Activated naive CD4-positive, alpha-beta T cell treated with anti-CD3 and anti-CD28 coated beads, Interleukin-2, amount 50 U/mL, for 24 hours (primary cell): Measurements from ENCODE around the gene ITGA6.

ENCODE experiments used
- H3K27ac Mint-ChIP-seq: one replicate; pipeline ENCODE4 v1.8.0; 2021; ENCODE audit warnings: mild to moderate bottlenecking, mixed read lengths
- H3K27me3 Mint-ChIP-seq: one replicate; pipeline ENCODE4 v1.8.0; 2021; ENCODE audit warnings: mixed read lengths
- H3K36me3 Mint-ChIP-seq: one replicate; pipeline ENCODE4 v1.8.0; 2021; ENCODE audit warnings: mixed read lengths
- H3K4me1 Mint-ChIP-seq: one replicate; pipeline ENCODE4 v1.8.0; 2021; ENCODE audit warnings: mixed read lengths
- H3K4me3 Mint-ChIP-seq: one replicate; pipeline ENCODE4 v1.8.0; 2021; ENCODE audit warnings: mild to moderate bottlenecking, mixed read lengths
- H3K9me3 Mint-ChIP-seq: one replicate; pipeline ENCODE4 v1.8.0; 2021; ENCODE audit warnings: mixed read lengths

Gene ITGA6

DNA sequence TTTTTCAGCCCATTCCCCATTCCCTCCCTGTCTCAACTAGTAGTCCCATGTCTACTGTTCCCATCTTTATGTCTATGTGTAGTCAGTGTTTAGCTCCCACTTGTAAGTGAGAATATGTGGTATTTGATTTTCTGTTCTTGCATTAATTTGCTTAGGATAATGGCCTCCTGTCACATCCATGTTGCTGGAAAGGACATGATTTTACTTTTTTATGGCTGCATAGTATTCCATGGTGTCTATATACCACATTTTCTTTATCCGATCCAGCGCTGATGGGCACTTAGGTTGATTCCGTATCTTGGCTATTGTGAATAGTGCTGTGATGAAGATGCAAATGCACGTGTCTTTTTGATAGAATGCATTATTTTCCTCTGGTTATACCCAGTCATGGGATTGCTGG lies 21.7 kb upstream of the ITGA6 start:
- Mint-ChIP-seq H3K9me3 (no peaks in the 10 kb centered on the region), H3K4me1 (no peaks in the 10 kb centered on the region), H3K4me3 (no peak overlapping the region), H3K27me3 (no peaks in the 10 kb centered on the region), H3K27ac (no peak overlapping the region), H3K36me3 (no peaks in the 10 kb centered on the region)

DNA sequence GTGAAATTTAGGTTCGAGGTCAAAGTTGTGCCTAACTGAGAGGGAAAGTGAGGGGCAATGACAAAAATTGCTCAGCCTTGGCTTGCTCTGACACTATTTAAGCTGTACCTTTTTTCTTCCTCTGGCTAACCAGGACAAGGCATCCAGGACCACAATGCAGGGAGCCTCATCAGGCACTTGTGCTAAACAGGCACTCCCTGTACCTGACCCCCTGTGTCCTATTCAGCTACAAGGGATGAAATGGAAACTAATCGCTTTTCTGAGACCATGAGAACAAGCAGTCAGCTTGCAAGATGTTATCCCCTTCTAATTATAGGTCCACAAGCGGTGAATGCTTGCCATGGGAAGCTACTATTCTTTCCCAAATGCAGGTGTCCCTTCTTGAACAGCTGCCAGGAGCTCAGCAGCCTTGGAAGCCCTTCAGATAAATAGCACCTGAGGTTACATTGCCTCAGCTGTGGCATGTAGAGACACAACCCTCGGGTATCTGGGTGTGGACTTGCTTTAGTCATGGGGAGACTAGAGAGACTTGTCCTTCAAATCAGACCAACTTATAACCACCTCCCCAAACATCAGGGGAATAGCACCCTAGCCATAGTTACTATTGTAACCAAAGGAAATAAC lies 19.1 kb upstream of the ITGA6 start:
- Mint-ChIP-seq H3K27me3 (no peaks in the 10 kb centered on the region), H3K27ac (no peak overlapping the region), H3K36me3 (no peaks in the 10 kb centered on the region), H3K9me3 (no peaks in the 10 kb centered on the region), H3K4me1 (no peaks in the 10 kb centered on the region), H3K4me3 (no peak overlapping the region)

DNA sequence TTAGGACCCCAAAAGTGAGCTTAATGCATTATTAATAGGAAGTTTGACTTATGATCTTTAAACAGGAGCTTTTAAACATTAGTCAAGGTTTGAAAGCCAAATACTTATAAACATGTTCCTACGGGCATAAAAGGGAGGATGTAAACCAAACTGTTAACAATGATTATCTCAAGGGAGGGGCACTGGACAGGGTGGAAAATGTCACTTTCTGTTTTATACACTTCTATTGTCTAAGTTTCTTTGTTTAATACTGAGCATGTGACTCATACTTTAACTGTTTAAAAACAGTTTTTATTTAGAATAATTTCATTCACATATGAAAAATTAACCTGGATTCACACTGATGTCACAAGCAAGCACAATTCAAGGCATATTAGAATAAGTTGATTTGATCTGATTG lies 18.3 kb upstream of the ITGA6 start:
- H3K27me3 Mint-ChIP-seq: no peaks in the 10 kb centered on the region
- H3K27ac Mint-ChIP-seq: no peak overlapping the region
- no peaks in the 10 kb centered on the region for H3K4me1 Mint-ChIP-seq
- H3K9me3 Mint-ChIP-seq: no peaks in the 10 kb centered on the region
- no peaks in the 10 kb centered on the region for H3K36me3 Mint-ChIP-seq
- H3K4me3 Mint-ChIP-seq: no peak overlapping the region

DNA sequence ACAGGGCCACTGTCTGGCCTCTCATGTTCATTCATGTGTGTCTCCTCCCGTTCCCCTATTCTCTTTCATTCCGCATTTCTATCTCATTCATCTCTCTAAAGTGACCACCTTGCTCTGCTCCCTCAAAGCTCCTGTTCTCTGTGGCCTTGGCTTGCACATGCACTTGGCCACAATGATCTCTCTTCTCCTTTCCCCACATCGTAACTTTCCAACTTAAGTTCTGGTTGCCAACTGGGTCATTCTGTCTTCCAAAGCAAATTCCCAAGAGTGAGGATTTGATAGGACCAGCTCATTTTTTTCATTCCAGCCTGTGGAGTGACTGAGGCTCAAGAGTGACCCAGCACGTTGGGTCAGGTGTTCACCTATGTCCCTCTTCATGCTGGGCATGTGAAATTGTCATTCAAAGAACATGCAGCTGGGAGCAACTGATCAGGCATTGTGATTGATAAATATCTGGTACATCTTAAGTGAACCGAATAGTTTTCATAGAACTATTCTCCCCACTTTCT lies 14.3 kb upstream of the ITGA6 start:
- no peak overlapping the region for H3K4me3 Mint-ChIP-seq
- no peaks in the 10 kb centered on the region for H3K27me3 Mint-ChIP-seq
- H3K9me3 Mint-ChIP-seq: no peaks in the 10 kb centered on the region
- H3K4me1 Mint-ChIP-seq: no peaks in the 10 kb centered on the region
- H3K27ac Mint-ChIP-seq: no peak overlapping the region
- no peaks in the 10 kb centered on the region for H3K36me3 Mint-ChIP-seq

DNA sequence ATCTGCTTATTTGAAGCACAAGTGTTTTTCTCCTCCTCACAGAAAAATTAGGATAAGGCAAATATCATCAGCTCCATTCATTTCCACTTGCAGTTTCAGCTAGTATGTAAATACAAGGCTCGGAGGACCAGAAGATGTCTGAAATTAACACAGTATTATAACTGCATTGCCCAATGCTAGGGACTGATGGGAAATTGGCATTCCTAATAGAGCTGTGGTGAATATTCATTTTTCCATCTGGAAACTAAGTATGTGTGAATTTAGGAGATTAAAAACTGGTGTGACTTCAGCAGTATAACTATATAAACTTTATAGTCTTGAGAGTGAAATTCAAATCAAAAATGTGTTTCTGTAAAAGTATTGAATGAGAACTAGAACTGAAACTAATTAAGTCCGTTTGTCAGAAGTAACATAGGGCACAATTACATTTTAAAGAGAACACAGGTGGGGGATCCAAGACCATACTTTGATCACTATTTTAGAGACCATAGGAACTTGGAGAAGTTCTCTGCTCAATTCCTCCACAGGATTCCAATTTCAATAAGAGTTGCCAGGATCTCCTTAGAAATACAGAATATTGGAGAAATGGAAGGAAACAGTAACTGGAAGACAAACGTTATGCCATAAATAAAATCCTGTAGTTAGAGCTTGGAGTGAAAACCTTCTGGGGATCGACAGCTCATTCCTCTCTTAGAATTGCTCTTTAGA lies 12.1 kb upstream of the ITGA6 start:
- Mint-ChIP-seq H3K4me3 (no peak overlapping the region), H3K27me3 (no peaks in the 10 kb centered on the region), H3K27ac (no peak overlapping the region), H3K36me3 (peaks cover 1% of the 10 kb centered on the region), H3K4me1 (no peaks in the 10 kb centered on the region), H3K9me3 (no peaks in the 10 kb centered on the region)

DNA sequence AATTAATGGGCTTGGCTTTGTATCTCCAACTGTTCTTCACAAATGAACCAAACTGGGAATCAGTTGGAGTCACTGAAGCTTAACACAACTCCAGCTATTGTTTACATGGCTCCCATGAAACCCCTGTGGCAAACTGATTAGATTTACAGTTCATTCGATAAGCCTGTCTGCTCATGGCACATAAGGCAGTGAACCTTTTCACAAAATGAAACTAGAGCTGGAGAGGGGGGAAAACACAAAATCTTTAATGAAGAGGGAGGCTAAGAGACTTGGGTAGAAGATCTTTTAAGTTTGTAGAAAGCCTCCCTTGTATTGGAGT lies 11.6 kb upstream of the ITGA6 start:
- Mint-ChIP-seq H3K27ac (no peak overlapping the region), H3K4me3 (no peak overlapping the region), H3K4me1 (no peaks in the 10 kb centered on the region), H3K36me3 (peaks cover 1% of the 10 kb centered on the region), H3K27me3 (no peaks in the 10 kb centered on the region), H3K9me3 (no peaks in the 10 kb centered on the region)

DNA sequence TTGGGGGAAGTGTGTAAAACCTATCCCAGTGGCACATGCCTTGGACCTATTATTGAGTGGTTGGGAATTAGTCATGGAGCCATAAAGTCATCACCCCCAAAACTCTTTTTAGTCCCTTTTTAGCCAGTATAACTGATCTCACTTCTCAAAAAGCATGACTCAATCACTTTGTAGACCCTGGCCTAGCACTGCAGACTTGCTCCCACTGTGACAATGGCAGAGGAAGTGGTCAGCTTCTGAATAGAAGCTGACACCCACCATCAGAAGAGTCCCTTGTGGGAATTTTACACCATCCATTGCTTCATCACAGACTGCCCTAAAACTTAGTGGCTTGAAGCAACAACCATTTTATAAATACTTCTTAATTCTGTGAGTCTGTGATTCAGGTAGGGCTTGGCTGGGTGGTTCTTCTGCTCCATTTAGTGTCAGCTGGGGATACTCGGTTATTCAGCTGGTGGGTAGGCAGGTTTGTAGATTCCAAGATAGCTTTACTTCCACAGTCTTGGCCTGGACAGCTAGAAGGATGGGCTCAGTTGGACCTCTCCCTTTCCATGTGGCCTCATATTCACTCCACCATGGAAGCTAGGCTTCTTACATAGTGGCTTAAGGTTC lies 10.8 kb upstream of the ITGA6 start:
- no peaks in the 10 kb centered on the region for H3K9me3 Mint-ChIP-seq
- H3K27ac Mint-ChIP-seq: no peak overlapping the region
- no peak overlapping the region for H3K4me3 Mint-ChIP-seq
- H3K4me1 Mint-ChIP-seq: no peaks in the 10 kb centered on the region
- peaks cover 1% of the 10 kb centered on the region for H3K36me3 Mint-ChIP-seq
- H3K27me3 Mint-ChIP-seq: no peaks in the 10 kb centered on the region

DNA sequence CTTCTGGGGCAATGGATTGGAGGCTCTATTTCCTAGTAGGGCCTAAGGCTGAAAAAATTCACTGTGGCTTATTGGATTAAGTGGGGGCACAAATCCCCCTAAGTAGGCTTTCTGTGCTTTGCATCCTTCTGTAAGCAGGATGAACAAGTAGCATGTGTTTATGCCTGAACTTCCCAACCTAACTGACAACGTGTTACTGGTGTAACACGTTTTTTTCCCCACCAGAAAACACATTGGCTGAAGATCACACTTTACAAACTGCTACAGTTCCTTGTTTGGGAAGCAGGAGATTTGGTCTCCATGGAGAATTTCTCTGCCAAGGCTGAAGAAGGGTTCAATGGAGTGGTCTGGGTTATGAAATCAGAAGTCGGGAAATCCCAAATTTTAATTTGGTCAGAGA lies 7.2 kb upstream of the ITGA6 start:
- no peaks in the 10 kb centered on the region for H3K9me3 Mint-ChIP-seq
- H3K4me3 Mint-ChIP-seq: no peak overlapping the region
- H3K4me1 Mint-ChIP-seq: peaks cover 26% of the 10 kb centered on the region
- H3K36me3 Mint-ChIP-seq: peaks cover 1% of the 10 kb centered on the region
- H3K27me3 Mint-ChIP-seq: no peaks in the 10 kb centered on the region
- no peak overlapping the region for H3K27ac Mint-ChIP-seq

DNA sequence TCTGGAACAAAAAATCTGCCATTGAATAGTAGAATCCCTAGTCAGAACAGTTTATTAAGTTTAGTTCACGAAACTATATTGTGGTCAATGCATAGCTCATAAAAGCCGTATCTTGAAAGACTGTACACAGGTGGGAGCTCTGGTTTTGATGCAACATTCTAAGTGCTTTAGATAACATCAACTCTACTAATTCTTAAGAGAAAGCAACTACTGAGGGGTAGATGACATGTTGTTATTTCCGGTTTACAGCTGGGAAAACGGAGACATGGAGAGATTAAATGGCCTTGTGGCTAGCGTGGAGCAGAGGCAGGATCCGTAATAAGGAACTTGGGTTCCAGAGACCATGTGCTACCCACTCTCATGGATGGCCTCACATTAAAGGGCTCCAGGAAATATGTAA lies 4.2 kb upstream of the ITGA6 start:
- Mint-ChIP-seq H3K27me3 (no peaks in the 10 kb centered on the region), H3K4me3 (peak overlapping the region; percentile 17), H3K4me1 (peaks cover 46% of the 10 kb centered on the region), H3K27ac (peak overlapping the region; percentile 72), H3K36me3 (peaks cover 1% of the 10 kb centered on the region), H3K9me3 (no peaks in the 10 kb centered on the region)

DNA sequence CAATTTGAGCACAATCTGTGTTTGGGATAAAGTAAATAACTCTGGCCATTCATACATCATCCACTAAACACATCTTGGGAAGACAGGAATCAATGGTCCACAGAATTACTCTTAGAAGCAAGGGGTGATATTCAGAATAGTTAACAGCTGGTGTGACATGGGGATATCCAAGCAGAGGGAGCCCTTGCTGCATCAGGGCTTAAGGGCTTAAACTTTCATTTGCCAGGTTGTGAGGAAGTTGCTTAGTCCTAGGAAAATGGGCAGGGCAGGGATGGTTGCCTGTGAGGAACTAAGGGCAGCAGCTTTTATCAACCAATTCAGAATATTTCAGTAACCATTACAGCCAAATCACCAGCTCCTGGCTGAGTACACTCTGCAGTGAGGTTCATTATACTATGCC lies 2.0 kb upstream of the ITGA6 start:
- Mint-ChIP-seq H3K4me3 (peak overlapping the region; percentile 19), H3K27ac (no peak overlapping the region), H3K4me1 (peaks cover 46% of the 10 kb centered on the region), H3K36me3 (no peaks in the 10 kb centered on the region), H3K27me3 (no peaks in the 10 kb centered on the region), H3K9me3 (no peaks in the 10 kb centered on the region)

DNA sequence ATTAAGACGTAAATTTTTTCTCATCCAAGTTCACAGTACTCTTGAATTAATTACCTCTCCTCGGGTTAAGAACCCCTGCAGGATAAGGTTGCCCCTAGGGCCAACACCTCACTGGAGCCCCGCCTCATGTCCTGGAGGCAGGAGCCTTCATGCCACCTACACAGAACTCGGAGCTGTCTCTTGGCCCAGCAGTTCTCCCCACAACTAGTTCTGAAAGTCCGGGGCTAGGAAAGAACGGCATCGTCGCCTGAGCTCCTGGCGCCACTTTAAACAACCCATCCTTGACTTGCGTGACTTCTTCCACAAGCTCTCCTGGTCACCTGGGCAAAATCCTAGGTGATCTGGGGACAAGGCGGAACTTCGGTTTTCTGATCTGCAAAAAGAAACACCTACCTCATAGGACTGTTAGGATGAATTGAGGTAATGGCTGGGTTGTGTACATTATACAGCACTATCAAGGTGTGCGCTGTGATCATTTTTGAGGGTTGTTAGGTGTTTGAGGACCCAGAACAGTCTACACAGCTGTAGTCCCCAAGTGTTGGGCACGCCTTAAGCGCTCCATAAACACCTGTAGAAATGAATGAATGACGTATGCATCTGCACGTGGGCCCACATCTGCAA lies 641 bp upstream of the ITGA6 start:
- Mint-ChIP-seq H3K27me3 (no peaks in the 10 kb centered on the region), H3K9me3 (no peaks in the 10 kb centered on the region), H3K27ac (peak overlapping the region; percentile 91), H3K4me1 (peaks cover 46% of the 10 kb centered on the region), H3K4me3 (peak overlapping the region; percentile 88), H3K36me3 (no peaks in the 10 kb centered on the region)

DNA sequence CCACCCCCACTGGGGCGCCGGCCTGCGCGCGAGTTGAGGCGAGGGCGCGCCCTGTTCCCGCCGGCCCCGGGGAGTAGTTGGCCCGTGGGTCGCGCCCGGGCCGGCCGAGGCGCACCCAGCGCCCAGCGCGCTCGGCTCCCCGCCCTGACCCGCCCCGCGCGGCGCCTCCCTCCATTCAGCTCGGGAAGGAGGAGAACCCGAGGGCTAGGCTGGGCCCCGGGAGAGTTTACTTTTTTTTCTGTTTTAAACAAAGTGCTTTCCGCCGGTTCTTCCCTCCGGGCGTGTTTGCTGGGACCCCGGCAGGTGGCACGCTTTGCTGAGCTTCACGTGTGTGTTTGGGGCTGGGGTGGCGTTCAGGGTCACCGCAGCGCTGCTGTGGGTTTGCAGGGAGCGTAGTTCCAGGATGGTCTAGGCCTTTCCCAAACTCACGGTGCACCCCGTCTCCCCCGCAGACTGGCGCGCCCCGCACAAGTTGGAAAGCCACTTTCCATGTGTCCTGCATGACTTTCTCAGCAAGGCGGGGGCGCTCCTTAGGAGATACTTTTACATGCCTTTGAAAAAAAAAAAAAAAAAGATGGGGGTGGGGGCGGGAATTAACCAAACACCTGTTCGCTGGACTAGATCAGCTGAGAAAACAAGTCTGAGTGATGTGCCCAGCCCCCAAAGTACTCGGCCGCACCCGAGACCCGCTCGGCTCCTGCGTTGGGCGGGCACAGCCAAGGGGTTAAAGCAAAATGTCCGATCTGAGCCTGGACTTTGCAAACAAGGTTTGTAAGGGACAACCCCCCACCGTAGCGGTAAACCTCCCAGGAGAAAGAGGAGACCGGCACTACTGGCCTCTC lies 825 bp downstream of the ITGA6 start:
- Mint-ChIP-seq H3K4me3 (peak overlapping the region; percentile 89), H3K9me3 (no peaks in the 10 kb centered on the region), H3K4me1 (peaks cover 35% of the 10 kb centered on the region), H3K36me3 (no peaks in the 10 kb centered on the region), H3K27ac (peak overlapping the region; percentile 84), H3K27me3 (no peaks in the 10 kb centered on the region)

DNA sequence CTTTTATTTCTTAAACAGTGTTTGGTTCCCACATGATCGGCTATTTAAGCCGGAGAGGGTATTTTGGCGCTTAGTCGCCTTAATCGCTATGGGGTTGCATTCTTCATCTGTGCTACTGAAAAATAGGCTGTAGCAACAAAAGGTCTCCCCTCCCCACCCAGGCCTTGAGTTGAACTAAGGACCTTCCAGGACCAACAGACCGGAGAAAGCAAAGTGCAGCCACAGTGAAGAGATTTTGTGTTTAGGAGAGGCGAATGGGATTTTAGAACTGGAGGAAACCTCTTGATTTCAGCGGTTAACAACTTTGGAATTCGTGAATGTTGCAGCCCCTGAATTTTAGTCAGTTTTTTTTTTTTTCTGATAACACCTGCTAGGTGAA lies 1.4 kb downstream of the ITGA6 start:
- Mint-ChIP-seq H3K36me3 (peaks cover 2% of the 10 kb centered on the region), H3K27me3 (no peaks in the 10 kb centered on the region), H3K4me3 (peak overlapping the region; percentile 89), H3K27ac (peak overlapping the region; percentile 84), H3K4me1 (peaks cover 31% of the 10 kb centered on the region), H3K9me3 (no peaks in the 10 kb centered on the region)

DNA sequence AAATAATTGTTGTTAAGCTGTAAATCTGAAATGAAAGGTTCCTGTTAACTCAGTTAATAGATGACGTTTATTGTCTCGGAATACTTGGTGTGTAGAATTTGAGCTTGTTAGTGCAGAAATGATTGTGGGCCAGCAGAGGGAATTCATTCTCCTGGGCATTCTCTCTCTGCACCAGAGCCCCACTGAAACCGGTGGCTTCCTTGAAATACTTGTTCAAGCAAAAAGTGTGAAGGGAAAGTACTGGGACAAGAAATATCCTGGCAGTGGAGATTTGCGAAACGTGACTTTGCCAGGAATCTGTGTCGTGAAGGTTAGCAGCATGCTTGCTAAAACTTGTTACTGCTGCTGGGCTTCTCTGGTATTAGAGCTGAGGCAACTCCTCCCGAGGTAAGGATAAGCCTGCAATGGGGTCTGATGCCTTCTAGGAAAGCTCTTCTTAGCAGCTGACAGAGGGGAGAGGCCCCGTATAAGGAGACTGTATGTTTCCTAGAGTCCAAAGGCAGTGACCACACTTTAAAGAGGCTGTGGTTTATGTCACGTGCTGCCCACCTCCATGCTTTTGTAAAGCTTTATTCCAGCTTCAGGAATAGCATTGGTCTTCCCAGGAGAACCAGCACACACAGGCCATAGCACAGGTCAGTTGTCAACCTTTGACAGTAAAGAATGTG lies 2.0 kb downstream of the ITGA6 start:
- H3K4me1 Mint-ChIP-seq: peaks cover 25% of the 10 kb centered on the region
- peak overlapping the region; percentile 89 for H3K4me3 Mint-ChIP-seq

DNA sequence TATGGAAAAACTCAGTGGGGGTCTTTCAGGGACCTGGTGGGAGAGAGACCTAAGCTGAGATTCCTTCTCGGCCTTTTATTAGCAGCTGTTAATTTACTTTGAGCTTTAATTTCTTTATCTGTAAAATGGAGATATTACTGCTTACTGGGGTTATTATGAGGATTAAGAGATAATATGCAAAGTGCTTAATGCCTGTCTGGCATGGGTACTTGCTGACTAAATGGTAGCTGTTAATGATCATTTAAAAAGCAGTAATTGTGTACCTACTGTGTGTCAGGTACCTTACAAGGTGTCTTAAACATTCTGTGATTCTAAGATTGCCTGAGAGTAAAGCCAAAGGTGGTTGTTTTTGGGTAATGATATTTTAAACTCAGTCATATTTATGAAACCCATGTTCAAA lies 2.6 kb downstream of the ITGA6 start:
- H3K4me1 Mint-ChIP-seq: peaks cover 21% of the 10 kb centered on the region
- H3K27me3 Mint-ChIP-seq: no peaks in the 10 kb centered on the region

More for the DNA sequence above, 2.0 kb downstream of the ITGA6 start:
- H3K27me3 Mint-ChIP-seq: no peaks in the 10 kb centered on the region
- H3K9me3 Mint-ChIP-seq: no peaks in the 10 kb centered on the region
- peaks cover 2% of the 10 kb centered on the region for H3K36me3 Mint-ChIP-seq
- H3K27ac Mint-ChIP-seq: peak overlapping the region; percentile 84

More for the DNA sequence above, 2.6 kb downstream of the ITGA6 start:
- H3K4me3 Mint-ChIP-seq: peak overlapping the region; percentile 89
- peaks cover 2% of the 10 kb centered on the region for H3K36me3 Mint-ChIP-seq
- no peaks in the 10 kb centered on the region for H3K9me3 Mint-ChIP-seq
- H3K27ac Mint-ChIP-seq: peak overlapping the region; percentile 76
